IPS-NIHi7 (cell line): ENCODE measurements around the gene ABCA3.
"Not testable (repeated sequence)": the region's sequence is repeated elsewhere in the genome, so short reads cannot be mapped to it uniquely, and the experiment has no call there.

Source experiments
- DNase-seq: peaks from one replicate; pipeline ENCODE4 v3.0.0; 2012; ENCODE audit warnings: mixed read lengths; ENCODE audit errors: extremely low spot score

ABCA3 gene

DNA sequence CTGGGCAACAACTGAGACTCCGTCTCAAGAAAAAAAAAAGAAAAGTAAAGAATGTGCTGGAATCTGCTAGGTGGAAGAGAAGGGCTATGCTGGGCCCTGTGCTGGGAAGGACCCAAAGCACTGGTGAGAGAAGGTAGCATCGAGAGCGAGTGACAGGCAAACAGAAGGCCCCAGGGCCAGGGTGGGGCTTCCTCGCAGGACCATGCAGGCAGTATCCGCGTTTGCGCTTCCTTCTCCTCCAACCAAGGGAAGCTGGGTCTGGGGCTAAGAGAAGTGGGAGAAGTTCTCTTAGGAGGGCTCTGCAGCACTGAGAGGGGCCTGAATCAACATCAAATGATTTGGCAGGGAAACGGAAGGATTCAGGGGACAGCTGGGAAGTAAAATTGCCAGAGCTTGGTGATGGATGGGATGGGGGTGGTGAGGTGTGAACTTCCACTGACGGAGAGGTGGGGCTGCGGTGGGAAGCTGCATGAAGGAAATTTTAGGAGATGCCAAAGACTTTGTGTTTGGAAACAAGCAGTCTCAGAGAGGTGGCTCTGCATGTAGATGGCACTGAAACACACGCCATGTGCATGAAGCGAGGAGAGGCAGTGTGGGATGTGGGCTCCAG is 83.9 kb downstream of the ABCA3 start:
- no peak for DNase-seq

DNA sequence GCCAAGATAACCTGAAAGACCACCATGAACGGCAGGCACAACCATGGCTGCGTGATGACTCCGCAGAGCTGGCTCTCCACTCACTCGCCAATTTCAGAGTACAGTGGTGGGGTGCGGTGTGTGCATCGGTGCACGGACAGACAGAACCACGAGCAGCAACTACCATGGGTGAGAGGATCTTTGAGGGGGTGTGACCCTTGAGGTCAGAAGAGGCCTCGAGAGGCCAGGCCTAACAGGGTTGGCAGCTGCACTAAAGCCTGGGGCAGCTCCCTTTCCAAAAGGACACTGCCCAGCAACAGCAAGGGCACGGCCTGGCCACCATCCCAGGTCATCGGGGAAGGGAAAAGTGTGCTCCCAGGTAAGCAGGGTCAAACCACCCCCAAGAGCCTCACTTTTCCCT is 87.2 kb downstream of the ABCA3 start:
- DNase-seq: no peak

DNA sequence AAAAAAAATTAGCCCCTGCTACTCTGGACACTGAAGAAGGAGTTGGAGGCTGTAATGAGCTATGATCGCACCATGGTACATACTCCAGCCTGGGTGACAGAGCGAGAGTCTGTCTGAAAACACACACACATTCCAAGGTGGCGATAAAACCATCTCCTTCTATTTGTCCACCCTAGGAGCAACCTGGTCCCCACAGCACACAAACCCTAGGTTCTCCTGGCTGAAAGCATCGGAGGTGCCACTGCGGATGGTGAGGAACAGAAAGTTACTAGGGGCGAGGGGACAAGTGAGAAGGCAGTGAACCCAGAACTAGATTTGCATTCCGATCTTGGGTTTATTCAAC is 87.8 kb downstream of the ABCA3 start:
- DNase-seq: no peak

DNA sequence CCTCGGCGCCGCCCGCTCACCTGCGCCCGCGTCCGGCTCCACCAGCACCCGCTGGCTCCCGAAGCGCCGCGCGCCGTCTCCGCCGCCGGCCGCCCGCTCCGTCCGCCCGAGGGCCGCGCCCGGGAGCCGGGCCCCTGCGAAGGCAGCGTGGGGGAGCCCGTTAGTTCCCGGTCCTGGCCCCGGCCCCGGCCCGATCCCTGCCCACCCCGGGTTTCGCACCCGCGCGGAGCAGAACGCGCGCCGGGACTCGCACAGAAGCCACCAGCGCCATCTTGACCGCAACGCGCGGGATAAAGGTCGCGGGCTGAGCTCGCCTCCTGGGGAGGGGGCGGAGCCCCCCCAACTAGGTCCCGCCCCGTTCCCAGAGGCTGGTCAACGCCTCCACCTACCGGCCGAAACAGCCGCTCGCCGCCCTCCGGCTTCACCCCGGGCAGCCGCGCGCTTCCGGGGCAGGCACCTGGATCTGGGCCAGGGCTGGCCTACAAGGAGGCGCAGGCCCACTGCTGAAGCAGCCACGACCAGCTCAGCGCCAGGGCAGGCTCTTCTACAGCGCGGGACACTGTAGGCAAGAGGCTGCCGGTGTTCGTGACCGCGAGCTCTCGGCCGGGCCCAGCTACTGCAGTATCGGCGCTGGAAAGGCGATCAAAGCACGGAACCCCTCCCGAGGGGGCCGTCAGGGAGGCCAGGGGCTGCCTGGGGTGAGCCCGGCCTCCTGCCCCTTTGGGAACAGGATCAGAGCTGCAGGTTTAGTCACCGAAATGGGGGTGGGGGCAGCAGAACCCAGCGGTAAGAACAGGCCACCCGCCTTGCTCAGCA is 89.0 kb downstream of the ABCA3 start, which contains the start of gene ECI1:
Gene ECI1 (minus strand): TSS at position 292 of the 816 bp plus-strand sequence. CDS start 21 bp downstream, at position 271.
- DNase-seq: peak; percentile 98

DNA sequence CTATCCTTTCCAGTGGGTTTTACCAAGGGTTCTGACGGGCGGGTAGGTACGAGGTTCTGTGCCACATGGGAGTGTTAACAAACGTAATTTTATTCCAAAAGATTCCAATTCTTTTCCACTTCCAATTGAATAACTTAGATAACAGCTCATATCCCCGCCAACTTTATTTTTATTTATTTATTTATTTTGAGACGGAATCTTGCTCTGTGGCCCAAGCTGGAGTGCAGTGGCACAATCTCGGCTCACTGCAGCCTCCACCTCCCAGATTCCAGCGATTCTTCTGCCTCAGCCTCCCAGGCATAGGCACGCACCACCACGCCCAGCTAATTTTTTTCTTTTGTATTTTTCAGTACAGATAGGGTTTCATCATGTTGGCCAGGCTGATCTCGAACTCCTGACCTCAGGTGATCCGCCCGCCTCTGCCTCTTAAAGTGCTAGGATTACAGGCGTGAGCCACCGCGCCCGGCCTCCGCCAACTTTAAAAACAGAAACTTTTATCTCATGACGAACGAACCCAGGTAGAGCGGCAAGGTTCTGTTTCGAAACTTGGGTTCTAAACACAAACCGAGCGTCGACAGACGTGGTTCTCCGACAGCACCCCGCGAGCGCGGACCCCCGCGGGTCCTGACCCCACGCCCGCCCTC is 89.8 kb downstream of the ABCA3 start:
- no peak for DNase-seq

DNA sequence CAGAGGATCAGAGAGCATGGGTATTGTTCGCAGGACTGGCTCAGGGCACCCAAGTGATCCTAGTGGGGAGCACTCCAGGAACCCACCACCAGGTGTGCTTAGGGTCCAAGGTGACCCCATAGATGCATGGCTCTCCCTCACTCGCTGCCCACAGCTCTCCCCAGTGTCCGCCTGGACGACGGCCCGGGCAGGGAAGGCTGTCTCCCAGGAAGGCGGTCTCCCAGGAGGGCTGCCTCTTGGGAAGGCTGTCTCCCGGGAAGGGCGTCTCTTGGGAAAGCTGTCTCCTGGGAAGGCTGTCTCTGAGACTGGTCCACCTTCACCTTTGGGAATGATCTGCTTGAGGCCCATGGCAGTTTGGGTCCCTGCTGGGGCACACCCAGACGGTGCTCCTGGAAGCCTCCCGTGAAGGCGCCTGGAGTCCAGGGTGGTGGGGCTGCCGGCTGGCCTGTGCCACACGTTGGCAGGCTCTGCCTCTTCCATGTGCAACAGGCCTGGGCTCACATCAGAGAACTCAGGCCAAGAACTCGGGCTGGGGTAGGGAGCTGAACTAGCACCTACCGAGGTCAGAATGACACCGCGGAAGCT is 94.1 kb downstream of the ABCA3 start:
- DNase-seq: no peak

DNA sequence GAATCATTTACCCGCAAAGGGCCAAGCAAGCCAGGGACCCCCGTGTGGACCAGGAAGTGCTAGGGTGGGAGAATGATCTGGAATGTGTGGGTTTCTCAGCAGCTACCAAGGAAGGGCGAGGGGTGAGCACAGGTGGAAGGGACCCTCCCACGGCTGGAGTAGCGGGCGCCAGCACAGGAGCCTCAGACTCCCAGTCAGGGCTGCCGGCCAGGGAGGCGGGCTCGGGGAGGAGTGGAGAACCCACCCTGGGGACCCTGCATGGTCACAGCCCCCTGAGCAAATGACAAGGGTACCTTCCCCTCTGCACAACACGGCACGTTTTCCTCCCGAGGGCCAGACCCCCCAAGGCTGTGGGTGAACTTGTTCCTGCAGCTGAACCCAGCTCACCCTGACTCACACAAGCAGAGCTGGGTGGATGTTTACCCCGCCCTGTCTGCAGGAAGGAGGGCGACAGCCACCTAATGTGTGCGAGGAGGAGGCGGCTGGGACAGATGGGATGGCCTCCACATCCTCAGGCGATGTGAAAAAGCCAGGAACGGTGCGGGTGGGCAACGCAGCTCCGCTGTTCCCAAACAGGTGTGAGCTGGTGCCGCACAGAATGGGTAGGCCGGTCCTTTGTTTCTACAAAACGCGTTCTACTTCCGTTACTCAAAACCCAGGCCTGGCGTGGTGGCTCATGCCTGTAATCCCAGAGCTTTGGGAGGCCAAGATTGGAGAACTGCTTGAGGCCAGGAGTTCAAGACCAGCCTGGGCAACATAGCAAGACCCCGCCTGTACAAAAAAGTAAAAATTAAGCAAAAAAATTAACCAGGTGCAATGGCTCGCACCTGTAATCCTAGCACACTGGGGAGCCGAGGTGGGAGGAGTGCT is 95.4 kb downstream of the ABCA3 start:
- no peak for DNase-seq

DNA sequence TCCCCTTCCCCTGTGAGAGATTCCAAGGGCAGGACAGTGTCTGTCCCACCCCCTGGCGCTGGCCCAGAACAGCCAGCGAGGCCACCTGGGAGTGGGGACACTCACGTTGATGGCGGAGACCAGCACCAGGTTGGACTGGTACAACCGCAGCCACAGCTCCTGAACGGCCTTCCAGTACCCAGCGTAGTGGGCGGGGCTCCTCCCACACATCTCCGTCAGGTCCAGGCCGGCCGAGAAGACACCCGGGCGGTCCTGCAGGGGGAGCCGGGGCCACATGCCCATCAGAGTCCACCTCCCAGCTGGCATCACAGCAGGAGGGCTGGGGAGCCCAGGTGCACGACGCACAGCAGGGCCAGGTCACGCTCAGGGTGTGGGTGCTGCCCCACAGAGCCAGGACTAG is 96.2 kb downstream of the ABCA3 start:
- DNase-seq: peak; percentile 49

DNA sequence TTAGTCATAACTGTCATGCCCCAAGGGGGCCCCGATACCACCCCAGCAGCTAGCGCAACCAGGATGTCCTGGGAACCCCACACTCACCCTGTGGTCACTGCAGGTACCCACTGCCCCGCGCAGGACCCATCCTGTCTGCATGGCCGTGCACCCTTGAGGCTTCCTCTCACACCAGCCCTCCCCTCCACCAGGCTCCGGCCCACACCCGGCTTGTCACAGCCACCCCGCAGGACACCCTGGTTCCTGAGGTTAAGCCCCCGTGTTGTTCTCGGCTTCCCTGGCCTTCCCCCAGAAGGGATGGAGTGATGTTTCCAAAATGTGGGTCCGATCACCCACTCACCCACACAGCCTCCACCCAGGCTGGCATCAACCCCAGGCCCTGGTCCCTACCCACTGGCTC is 96.7 kb downstream of the ABCA3 start:
- DNase-seq: no peak

DNA sequence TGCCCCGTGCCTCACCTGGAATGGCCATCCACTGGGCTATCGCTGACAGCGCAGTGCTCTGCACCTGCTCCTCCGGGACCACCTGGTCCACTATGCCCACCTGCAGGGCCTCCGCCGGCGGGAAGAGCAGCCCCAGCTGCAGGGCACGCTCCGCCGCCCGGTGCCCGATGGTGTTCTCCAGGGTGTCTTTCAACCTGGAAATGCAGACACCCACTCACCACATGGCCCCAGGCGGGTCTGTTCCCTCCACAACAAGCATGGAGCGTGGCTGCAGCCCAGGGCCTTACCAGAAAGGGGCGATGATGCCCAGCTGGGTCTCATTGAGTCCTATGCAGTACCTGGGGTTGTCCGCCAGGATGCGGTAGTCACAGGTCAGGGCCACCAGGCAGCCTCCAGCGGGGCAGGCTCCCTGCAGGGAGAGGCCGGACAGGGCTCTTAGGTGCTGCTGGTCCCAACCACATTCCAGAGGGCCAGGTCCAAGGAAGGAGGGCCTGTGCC is 97.4 kb downstream of the ABCA3 start:
- peak; percentile 61 for DNase-seq

DNA sequence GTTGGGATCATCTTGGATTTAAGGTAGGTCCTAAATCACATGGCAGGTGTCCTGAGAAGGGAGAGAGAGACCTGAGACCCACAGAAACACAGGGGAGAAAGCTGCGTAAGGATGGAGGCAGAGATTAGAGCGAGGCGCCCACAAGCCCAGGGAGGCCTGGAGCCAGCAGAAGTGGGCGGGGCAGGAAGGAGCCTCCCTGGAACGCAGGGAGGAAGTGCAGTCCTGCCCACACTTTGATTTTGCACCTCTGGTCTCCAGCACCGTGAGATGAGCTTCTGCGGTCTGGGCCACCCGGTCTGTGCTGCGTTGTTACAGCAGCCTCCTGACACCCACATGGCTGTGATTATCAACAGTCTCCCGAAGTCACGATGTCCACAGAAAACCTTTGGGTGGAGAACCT is 97.9 kb downstream of the ABCA3 start:
- DNase-seq: no peak

DNA sequence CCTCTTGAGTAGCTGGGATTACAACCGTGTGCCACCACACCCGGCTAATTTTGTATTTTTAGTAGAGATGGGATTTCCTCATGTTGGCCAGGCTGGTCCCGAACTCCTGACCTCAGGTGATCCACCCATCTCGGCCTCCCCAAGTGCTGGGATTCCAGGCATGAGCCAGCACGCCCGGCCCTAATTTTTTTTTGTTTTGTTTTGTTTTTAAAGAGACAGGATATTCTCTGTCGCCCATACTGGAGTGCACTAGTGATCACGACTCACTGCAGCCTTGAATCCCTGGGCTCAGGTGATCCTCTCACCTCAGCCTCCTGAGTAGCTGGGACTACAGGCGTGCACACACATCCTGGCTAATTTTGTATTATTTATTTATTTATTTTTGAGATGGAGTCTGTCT is 100.2 kb downstream of the ABCA3 start:
- not testable (repeated sequence) for DNase-seq

DNA sequence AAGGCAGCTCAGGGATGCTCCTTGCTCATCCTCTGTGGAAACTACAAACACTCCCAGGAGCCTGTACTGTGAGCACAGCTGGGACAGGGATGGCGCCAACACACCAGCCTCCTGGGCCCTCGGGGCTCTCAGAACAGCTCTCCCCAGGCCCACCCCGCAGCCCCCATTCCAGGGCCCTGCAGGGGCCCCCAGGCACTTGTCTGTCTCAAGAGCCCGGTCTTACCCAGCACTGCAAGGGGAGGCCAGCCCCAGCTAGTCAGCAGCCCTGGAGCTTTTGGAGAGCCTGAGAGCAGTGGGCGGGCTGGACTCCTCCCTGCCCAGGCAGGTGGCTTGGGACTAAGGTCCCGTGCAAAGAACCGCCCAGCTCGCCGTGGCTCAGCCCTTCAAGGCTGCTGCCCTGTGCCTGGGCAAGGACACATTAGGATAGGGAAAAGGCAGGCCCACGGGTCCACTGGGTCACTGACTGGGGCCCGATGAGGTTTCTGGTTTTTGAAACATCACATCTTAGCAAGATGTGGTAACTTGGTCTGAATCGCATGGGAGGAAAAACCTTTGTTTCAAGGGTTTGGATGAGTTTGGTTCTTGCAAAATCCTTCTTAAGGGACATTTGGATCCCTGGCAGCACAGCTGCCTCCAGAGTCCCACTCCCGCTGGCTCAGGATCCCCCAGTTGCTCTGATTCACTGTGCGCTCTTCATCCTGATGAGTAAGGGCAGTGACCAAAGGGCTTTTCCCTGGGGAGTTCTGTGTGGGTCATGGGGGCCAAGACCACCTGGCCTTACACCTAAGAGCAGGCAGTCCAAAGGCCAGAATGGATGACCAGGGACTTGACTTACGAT is 101.5 kb downstream of the ABCA3 start:
- peak; percentile 54 for DNase-seq

DNA sequence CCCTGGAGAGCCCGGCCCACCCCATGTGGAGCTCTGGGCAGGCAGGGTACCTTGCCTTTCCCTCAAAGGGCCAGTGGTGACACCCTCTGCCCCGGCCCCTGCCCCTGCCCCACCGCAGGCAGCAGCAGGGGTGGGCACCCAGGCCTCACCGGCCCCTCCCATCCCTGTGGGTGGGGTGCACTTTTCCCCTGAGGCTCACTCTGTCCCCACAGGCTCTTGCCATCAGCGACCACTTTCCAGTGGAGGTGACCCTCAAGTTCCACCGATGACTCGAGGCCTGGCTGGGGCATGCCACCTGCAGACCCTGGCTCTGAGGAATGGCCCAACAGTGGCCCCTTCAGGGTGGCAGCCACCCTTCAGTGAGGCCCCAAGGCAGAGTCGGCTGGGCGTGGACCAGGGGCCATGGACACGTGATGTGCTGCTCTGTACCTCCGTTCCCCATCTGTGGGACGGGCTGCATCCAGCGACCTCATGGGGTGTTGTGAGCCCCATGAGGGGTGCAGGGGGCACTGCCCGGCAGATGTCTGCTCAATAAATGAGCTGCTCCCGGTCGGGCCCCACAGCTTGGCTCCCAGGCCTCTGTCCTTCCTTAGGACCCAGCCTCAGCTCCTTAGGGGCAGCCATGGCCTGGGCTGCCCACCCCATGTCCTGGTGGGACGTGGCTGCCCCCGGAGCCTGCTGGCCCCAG is 102.2 kb downstream of the ABCA3 start:
- peak; percentile 29 for DNase-seq

DNA sequence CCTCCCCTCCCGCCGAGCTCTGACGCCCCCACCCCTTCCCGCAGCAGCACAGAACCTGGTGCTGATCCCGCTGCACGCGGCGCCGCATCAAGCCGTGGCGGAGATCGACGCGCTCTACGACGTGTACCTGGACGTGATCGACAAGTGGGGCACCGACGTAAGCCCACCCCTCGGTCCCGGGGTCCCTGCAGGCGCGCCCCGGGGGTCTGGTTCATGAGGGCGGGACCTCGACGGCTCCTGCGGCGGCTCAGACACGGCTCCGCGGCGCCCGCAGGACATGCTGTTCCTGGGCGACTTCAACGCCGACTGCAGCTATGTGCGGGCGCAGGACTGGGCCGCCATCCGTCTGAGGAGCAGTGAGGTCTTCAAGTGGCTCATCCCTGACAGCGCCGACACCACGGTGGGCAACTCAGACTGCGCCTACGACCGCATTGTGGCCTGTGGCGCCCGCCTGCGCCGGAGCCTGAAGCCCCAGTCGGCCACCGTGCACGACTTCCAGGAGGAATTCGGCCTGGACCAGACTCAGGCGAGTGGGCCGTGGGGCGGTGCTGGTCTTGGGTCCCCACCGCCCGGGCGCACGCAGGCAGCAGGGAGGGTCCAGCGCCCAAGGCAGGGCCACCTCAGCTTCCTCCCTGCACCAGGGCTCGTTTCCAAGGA is 102.9 kb downstream of the ABCA3 start:
- DNase-seq: peak; percentile 45

DNA sequence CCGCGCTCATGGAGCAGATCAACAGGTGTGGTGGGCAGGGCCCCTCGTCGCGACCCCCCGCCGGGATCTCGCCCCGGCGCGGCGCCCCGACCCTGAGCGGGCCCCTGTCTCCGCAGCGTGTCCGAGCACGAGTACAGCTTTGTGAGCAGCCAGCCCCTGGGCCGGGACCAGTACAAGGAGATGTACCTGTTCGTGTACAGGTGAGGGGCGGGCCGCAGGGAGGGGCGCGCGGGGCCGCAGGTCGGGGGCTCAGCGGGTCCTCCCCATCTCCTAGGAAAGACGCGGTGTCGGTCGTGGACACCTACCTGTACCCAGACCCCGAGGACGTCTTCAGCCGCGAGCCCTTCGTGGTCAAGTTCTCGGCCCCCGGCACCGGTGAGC is 103.4 kb downstream of the ABCA3 start:
- DNase-seq: no peak

DNA sequence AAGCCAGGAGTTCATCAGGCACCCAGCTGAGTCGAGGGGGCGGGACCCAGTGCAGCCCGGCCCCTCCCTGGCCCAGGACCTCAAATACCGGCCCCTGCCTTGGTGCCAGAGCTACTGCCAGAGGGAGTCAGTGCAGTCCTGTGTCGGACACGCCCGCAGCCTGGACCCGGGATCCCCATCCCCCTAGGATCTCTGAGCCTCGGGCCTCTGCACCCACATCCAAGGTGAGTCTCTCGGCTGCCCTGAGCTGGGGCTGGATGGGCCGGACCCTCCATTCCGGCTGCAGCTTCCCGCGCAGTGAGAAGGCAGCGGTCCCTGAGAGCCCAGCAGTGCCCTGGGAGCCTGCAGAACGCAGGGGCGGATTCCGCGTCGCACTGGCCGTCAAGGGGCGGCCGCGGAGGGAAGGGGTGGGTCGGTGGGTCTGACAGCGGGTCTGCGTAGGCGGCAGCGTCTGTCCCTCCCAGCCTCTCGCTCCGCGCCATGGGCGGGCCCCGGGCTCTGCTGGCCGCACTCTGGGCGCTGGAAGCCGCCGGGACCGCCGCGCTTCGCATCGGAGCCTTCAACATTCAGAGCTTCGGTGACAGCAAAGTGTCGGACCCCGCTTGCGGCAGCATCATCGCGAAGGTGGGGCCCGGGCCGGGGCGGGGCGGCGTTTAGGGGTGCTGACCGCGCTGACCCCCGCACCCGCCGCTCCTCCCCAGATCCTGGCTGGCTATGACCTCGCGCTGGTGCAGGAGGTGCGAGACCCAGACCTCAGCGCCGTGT is 104.0 kb downstream of the ABCA3 start, which contains the start of gene DNASE1L2:
Gene DNASE1L2 (plus strand): TSS at position 108 of the 765 bp plus-strand sequence. CDS start 373 bp downstream, at position 481.
- peak; percentile 78 for DNase-seq

DNA sequence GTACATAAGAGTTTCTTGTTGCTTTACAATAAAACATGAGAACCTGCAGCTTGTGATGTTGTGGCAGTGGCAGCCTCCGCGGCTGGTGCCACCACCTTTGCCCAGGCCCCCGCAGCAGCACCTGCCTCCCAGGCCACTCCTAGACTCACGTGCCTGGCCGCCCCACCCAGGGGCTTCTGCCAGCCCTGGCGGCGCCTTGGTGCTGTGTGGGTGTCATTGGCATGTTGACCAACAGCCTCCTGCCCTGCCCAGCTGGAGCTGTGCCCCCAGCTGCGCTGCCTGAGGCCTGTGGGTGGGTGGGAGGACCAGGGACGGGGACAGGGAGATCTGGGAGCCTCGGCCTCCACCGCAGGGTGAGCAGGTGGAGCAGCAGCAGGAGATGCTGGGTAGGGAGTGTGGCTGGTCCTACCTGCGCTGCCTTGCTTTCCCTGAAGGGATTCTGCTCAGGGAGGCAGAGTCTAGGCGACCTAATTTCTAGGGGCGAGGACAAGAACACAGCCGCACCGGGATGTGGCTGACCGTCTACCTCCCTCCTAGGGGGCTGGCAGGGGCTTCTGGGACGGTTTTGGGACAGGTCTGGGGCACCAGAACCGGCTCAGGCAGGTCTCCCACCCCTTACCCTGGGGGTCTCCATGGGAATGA is 104.7 kb downstream of the ABCA3 start:
- DNase-seq: no peak
